EH (cell line): Measurements from ENCODE around the gene GZF1.
A peak's percentile ranks its signal among the peaks of the same experiment; 100 is the strongest.
"Not testable (repeated sequence)": the region's sequence is repeated elsewhere in the genome, so short reads cannot be mapped to it uniquely, and the experiment has no call there.

ENCODE experiments used
- DNase-seq: peaks from one replicate; pipeline ENCODE4 v3.0.0-alpha.2; 2015; ENCODE audit warnings: low read depth

GZF1 gene

DNA sequence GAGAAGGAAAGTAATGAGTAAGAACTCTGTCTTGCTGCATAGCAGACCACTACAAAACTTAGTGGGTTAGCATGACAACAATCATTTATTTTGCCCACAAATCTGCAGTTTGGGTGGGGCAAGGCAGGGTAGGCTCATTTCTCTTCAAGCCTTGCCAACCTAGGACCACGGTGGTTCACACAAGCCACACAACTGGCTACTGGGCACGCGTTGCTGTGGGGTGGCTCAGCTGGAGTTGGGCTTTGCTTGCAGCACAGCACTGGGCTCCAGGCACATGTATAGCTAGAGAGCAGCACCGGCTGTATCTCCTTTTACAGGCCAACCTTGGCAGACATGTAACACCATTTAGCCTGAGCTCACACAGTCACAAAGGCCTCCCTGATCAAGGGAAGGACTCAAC is 16.0 kb upstream of the GZF1 start:
- no peak for DNase-seq

DNA sequence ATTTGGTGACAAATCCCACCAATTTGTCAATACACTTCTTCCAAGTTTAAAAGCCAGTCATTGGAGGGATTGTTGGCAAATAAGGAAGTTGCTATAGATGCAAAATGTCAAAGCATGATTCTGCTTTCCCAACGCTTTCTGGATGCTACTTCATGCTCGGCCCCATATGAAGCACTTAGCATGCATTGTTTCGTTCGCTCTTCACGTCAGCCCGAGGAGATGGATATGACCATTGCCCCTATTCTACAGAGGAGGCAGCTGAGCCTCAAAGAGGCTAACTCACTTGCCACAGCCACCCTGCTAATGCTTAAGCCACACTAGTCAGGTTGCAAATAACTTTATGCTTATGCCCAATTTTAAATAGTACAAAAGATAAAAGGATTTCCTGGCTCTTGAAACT is 14.2 kb upstream of the GZF1 start:
- no peak for DNase-seq

DNA sequence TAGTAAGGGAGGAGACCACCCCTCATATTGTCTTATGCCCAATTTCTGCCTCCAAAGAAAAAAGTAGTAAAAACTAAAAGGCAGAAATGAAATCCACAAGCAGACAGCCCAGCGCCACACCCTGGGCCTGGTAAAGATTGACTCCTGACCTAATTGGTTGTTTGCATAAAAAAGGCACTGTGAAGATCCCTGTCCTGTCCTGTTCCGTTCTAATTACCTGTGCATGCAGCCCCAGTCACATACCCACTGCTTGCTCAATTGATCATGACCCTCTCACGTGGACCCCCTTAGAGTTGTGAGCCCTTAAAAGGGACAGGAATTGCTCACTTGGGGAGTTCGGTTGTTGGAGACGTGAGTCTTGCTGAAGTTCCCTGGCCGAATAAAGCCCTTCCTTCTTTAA is 13.5 kb upstream of the GZF1 start:
- not testable (repeated sequence) for DNase-seq

DNA sequence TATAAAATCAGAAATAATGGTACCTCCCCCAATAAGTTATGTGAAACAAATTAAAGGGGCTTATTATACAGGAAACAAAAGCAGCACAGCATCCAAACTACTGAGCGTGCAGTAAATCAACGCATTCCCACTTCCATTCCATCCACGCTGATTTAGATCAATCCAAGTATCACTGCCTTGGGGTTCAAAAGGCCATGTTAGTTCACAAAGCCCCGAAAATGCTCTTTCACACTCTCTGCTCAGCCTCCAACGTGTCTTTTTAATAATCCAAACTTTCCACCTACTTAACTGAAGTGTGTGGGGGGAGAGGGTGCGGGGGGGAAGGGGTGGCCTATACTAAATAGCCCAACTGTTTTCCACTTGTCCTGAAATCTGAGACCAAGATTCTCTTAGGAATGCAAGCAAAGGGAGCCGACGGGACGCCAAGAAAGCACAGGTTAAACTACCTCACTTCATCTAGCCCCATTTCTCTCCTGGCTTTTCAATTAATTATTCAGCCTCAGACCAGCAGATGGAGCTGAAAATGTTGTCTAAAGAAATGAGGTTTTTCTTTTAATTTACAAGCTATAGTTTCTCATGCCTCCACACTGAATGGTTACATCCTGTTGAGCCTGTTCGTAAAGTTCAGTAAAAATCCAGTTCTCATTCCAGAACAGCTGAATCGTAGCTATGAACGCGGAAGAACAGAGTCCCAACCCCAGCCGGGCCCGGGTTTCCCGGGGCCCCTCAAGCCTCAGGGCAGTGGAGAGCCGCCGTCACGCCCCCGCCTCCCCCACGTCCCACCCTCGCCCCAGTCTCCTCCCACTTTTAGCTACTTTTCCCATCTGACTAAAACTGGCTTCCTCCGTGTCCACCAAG is 12.4 kb upstream of the GZF1 start:
- peak; percentile 88 for DNase-seq

DNA sequence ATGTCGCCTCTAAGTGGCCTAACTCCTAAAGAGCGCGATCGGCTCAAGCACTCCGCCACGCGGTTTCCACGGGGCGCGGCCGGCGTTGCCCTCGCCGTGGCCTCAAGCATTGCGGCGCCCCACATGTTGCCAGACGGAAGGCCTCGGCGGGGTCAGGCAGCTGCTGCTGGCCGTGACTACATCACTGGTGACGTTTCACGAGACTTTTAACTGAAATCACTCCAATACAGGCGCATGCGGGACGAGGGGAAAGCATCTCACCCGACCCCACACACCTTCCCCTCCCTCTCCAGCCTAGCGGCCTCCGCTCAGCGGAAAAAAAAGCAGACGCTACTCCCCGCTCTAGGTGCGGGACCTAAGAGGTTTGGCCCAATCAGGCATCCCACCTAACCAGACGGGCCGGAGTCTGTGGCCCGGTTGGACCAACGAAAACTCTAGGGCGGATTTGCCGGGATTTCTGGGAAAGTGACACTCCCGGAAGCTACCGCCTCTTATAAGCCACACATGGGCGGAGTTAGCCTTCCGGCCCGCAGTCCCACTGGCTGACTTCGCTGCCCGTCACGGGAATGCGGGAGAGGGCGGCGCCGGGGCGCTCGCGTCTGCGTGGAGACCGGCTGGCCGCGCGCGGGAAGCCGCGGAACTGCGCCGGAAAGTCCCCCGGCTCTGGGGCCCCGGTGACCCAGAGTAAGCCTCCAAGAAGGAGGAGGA is 11.6 kb upstream of the GZF1 start, which contains the start of gene NXT1:
NXT1 (plus strand) TSS at position 596 of the 708 bp plus-strand sequence. CDS start 3,251 bp downstream, outside the sequence.
- peak; percentile 99 for DNase-seq

DNA sequence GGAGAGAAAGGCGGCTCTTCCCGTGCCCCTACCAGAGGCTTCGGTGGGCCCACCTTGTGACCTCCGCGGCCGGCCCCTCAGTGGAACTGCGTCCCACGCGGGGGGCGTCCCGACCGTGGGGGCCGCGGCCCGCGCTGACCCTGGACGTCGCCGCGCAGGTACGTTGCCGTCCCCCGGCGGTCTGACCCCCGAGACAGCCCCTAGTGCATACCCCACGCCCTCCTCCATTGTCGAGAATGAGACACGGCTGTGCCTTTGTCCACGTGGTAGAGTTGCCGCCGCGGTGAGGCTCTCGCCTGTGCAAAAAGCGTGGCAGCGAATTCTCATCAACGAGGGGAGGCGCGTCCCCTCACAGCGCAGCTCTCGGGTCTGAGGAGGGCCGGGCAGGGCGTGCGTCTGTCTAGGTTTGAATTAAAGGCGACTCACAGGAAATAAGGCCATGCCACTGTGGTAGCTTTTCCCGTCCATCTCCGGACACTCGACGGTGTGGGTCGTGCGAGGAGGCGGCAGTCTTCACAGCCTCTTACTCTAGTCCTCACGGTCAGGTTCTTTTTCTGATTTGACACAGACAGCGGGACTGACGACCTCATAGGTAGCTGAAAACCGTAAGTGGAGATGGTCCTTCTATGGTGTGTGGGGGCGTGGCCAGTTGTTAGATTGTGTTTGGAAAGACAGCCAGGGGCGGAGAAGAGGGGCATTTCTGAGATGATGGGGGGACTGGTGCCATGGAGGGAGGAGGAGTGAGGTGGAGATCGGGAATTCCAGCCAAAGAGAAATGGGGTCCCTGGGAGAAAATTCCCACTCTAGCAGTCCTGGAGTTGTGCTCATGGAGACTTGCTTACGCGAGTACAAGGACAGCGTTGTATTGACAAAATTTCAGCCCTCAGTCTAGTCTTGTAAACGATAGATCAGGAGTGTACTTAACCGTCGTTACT is 10.8 kb upstream of the GZF1 start:
- peak; percentile 55 for DNase-seq

DNA sequence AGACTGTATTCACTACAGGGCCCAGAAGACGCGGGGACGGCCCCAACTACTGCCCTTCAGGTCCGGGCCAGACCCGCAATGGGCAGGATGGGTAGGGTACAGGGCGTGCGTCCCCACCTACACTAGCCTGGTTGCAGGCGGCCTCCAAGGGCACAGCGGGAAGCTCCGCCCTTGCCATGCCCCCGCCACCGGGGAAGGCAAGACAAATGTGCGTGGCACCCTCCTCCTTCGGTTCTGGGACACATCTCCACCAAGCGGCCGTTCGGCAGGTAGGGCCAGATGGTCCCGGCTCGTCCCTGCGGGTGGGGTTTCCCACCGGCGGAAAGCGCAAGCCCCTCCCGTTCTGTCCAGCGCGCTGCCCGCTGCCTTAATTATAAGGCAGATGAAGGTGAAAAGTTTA is 5.8 kb upstream of the GZF1 start:
- DNase-seq = no peak

DNA sequence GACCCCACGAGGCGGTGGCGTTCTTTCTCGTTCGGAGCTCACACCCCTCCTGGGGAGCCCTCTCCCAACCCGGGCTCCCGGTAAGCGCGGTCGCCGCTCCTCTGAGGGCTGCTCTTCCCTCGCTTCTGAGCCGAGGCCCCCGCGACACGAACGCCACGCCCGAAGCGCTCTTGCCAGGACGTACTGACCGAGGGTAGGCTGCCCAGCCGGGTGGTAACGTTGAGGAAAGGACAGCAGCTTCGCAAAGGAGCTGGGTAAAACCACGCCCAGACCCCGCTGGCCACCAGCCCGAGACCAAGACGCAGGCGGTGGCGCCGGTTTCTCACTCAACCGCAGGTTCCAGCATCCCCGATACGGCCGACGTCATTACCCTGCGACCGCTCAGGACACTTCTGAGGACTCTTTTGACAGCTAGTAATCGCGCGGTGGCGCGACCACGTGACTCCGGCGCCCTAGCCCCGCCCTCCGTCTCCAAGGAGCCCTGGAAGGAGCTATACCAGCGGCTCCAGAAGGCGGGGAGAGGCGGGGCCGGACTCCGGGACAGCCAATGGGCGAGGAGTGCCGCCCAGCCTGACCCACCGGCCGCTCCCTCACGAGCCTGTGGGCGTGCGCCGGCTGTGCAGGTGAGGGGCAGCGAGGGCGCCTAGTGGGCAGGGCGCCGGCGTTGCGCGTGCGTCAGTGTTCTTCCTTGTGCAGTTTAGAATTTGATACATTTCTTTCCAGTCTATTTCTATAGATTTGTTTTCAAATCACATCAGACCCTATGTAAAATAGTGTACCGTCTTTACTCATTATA is 4.0 kb upstream of the GZF1 start:
- peak; percentile 99 for DNase-seq

DNA sequence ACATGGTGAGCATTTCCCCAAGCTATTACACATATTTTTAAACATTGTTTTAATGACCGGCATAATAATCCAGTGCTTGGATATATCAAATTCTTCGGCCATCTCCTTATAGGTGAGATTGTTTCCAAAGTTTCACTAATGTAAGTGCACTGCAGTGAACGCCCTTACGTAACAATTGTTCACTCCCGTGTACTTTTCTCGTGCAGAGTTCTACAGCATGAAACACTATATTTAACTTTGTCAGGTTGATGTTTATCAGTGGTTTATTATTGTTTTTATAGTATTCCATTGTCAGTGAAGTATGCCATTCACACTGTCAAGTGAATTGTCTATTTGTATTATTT is 3.4 kb upstream of the GZF1 start:
- no peak for DNase-seq

DNA sequence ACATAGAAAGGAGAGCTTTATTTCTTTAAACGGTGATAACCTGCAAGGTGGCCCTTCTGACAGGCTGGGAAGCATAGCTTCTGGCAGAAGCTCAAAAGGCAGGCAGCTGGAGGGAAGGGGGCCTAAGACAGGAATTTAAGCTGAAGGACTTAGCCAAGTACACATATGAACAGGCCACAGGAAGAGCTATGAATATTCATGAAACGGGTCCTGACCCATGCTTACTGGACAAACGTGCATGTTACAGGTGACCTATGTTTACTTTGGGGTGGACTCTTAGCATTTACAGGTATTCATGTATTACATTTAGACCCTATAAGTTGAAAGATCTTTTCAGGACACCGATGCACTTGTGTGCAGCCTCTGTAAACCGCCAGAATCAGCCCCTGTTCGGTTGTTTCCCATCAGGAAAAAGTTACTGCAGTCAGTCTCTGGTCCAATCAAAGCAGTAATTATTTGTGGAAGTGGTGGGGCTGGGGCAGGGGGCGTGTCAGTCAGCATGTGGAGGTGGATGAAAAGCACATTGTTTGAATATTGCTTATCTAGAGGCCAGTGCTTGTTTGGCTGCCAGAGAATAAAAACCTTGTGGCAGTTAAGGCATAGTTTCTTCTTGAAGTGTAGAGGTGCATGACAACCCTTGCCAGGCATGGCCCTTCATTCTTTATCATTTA is 2.9 kb upstream of the GZF1 start:
- DNase-seq = no peak

DNA sequence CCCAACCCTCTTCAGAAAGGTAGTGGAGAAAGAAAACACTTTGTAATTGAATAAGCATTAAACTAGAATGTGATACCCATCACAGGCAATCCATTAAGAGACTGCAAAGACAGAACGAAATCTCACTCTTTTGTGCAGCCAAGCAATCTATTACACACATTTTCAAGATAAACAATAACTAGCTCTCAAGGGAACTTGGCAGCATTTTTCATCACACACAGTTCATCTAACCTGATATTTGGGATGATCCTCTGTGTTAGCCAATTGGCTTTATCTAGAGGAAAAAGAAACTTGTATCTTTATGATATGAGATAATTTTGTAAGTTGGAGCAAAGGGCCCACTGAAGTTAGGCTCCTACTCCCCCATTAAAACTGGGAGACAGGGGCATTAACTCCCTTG is 1.5 kb upstream of the GZF1 start:
- no peak for DNase-seq

DNA sequence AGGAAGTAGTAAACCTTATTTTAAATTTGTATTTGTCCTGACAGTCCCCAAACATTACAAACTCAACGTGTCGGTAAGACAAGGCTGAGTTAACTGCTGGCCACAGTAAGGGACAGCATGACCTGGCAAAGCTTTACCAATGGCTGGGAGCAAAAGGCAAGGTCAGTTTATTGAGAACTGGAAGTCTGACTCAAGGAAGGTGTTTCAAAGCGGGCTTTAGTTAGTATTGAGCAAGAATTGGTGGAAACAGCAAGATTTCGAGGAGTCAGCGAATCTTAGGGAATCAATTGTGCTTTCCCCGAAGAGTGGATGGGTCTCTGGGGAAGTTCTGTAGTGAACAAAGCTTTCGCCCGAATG is 885 bp upstream of the GZF1 start:
- DNase-seq = peak; percentile 18

DNA sequence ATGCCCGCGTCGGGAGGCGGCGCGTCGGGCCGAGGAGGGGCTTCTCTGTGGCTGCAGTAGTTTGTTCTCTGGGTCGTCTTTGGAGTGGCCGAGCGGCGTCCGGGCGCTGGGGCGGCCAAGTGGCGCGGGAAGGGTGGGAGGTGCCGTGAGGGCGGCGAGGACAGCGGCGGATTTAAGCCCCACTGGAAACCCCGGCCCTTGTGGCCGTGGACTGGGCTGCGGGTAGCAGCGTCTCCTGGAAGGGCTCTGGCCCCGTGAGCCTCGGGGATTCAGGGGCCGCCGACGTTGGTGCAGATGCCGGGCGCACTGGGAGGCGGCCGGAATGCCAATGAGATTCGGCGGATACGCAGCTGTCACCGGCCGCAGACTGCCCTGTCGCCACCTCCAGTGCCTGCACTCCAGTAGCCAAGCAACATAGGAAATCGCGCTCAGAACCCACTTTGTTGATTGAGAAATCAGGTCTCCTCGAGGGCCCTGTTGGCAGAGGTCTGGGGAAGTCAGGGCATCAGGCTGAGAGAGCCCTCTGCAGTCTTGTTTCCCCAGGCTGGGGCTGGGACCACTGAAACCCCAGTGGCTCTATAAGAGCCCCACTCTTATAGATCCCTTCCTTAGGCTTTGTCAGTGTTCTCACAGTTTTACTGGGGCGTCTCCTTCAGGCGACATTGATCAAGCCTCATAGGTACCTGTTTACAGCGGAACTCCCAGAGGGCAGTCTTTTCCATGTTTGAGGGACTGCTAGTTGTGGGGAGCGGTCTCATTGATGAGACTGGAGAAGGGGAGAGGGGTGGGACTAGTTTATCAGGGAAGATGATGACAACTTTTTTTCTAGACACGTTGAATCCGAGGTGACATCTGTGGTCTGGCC is 642 bp downstream of the GZF1 start:
- DNase-seq = peak; percentile 57

DNA sequence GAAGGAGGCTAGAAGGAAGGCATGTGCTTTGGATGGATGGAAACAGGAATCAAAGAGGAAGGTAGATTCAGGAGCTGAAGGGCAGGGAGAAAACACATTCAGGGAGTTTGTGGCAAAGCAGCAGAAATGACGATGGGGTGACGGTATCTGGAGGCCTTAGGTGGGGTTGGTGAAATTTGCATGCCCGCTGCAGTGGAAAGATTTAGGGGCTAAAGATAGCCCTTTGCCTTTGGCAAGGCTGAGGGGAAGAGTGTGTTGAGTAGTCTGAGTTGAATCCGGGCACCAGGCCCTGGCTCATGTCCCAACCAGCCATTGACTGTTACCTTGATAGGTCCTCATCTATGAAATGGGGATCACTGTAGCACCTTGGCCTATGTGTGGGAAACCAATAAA is 1.3 kb downstream of the GZF1 start:
- DNase-seq = no peak

DNA sequence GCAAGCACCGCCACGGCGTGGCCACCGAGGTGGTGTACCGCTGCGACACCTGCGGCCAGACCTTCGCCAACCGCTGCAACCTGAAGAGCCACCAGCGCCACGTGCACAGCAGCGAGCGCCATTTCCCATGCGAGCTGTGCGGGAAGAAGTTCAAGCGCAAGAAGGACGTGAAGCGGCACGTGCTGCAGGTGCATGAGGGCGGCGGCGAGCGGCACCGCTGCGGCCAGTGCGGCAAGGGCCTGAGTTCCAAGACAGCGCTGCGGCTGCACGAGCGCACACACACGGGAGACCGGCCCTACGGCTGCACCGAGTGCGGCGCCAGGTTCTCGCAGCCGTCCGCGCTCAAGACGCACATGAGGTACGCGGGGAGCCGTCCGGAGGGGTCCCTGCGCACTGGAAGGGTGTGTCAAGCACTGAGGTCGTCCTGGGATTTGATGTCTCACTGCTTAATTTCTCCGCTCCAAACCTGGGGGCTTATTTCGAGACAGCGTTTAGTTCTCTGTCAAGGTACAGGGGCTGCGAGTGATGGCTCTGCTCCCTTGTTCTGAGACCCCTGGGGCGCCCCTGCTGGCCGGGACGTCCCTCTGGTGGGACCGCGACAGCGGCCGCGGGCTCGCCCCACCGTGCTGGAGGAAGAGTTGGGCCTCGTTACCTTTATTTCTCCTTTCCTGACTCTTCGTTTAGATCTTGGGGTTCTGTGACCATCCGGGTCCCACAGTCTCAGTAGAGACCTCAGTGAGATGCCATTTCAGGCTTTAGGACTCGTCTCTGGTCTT is 3.6 kb downstream of the GZF1 start:
- no peak for DNase-seq

DNA sequence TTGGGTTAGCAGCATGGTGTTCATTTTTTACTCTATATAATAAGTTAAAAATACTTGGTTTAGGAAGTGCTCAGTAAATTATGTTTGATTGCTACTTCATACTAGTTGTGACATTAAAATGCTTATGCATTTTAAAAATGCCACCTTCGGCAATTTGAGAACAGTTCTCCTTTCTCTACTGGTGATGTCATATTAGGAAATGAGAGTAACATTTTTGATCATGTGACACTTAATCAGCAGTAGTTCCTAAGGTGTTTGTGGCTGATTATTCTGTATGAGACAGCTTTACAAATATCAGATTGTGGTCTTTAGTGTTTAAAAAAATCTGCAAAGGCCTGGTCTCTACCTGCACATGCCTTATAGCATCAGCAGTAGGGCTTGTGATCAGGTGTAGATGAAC is 4.4 kb downstream of the GZF1 start:
- DNase-seq = no peak

DNA sequence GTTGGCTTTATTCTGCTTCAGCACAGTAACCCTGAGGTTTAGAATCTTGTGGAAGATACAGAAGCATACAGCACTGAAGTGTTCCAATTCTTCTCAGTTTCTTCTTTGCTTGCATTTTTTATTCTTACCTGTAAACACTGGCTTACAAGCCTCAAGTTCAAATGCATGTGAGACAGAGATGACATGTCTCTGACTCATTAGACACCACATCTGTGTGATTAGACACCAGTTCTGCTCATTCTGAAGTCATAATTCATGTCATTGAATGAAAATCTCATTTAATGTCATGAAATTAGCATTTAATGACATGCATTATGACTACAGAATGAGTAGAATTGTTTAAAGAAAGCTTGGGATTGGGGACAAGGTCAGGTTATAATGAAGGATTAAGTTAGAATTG is 5.8 kb downstream of the GZF1 start:
- no peak for DNase-seq

DNA sequence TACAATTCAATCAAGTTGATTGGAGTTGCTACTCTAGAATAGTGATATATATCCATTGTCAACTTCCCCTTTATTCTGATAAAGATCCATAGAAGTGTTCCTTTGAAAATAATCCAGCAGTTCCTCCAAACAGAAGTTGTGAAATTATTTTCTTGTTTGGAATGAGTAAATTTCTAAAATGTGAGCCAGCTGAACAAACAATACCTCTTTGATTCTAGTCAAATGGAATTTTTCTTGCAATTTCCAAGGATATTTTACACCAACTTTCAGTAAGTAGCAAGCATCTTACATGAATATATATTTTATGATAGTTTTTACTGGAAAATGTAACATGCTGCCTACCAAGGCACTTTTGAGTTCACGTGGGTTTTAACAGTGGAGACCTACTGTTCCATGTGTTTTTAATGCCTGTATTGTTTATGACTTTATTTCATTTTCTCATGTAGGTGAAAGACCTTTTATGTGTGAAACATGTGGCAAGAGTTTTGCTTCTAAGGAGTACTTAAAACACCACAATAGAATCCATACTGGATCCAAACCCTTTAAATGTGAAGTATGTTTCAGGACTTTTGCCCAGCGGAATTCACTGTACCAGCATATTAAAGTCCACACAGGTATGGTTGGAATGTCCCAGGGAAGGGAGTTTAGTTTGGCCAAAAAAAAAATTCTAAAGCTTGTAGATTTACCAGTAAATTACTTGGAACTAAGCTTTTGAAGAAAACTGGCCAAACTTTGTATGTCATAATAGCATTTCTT is 6.5 kb downstream of the GZF1 start:
- peak; percentile 28 for DNase-seq
